SH-SY5Y (cell line): ENCODE data around the gene KCNIP4.

Experiments used
- GATA2 ChIP-seq: IDR thresholded peaks from 2 replicates; pipeline ENCODE4 v1.6.1; 2011; ENCODE audit warnings: mild to moderate bottlenecking, low read depth, low read length
- GATA3 ChIP-seq: IDR thresholded peaks from 2 replicates; pipeline ENCODE4 v1.6.1; 2011; ENCODE audit warnings: low read depth, mild to moderate bottlenecking, low read length, moderate library complexity

DNA sequence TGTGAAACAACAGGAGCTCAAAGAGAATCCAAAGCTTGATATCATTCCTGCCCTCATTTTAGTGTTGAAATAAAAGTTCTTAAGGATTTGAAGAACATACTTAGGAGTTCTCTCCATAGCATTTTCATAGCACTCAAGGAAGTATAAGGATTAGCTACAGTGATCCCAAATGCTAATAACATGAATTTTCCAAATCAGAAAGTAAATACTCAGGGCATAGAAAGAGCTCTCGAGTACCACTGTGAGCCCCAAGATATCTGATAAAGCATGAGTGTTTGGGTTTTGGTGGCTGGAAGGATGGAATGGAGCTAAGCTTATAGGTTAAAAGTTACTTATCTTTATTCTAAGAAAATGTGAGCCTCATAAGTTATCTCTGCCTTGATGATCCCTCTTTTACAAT lies 584.9 kb downstream of the KCNIP4 start:
- TF ChIP-seq GATA2, result no peak
- no peak for TF ChIP-seq GATA3
